Activated CD4-positive, alpha-beta T cell treated with anti-CD3 and anti-CD28 coated beads, Interleukin-2, Interleukin-4, amounts not matched to agents 100 ng/mL and 50 ng/mL, durations not matched to agents 16 hours and 8 hours (primary cell): ENCODE results near the gene CUEDC1.

Source experiments
- DNase-seq: peaks from one replicate; pipeline ENCODE4 v3.0.0-alpha.2; 2020; ENCODE audit warnings: low spot score

CUEDC1 gene

GRCh38 chr17:57915544-57915943, 39.7 kb downstream of the CUEDC1 start:
- DNase-seq = no peak

DNA sequence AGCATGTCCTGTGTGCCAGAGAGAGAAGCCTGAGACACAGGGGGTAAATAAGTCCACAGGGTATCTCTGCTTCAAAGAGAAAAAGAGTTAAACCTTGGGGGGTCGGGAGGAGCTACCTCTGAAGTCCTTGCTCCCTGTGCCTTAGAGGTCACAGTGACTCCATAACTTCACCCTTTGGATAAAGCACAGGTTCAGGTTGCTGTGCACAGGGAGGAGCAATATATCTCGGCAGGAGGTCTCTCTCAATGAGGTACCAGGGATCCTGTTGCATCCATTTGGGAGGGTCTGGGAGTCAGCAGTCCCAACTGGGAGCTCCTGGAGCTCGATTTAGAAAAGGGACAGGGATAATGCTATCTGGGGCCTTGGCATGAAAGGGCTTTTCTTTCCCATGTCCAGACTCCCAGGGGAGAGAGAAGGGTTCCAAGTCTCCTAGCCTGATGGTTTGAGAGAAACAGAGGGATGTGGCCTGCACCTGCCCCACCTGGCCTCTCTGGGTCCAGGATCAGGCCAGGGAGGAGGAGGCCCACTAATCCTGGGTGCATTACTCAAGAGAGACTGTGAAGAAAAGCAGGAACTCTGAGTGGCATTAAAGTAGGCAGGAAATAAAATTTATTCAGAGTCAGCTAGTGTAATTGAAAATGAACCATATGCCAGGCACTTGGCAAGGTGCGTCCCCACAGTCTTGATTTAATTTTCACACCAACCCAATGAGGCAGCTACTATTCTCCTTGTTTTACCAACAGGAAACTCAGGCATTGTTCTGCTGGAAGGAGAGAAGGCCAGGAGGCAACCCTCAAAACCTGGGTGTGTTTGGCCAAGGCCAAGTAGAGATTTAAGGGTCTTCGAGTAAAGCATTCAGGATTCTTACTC, 40.7 kb downstream of the CUEDC1 start:
- DNase-seq = no peak

DNA sequence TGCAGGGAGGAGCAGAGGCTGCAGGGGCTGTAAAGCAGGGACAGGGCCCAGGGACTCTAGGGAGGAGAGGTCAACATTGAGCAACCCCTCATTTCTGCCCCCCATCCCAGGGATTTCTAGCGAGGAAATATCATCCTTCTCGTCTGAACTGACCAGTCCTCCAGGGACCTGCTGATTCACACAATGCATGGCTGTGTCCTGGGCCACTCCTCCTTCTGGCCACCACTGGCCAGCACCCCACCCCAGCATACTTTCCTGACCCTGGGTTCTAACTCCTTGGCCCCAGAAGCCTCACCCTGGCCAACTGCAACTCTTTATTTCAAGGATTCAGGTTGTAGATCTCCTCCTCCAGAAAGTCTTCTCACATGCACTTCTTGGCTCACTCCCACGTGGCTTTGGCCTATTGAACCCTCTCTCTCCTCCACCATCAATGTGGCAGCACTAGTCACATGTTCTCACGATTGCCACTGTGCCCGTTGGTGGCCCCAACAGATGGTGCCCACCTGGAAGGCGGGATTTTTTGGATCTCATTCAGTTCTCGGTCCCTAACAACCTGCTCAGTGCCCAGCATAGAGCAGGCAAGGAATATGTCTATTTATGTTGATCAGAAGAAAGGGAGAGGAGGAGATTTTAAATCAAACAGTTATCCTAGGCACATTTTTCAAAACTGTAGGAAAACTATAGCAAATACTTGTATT, 41.5 kb downstream of the CUEDC1 start:
- no peak for DNase-seq

GRCh38 chr17:57911834-57912673, 43.2 kb downstream of the CUEDC1 start:
- no peak for DNase-seq

DNA sequence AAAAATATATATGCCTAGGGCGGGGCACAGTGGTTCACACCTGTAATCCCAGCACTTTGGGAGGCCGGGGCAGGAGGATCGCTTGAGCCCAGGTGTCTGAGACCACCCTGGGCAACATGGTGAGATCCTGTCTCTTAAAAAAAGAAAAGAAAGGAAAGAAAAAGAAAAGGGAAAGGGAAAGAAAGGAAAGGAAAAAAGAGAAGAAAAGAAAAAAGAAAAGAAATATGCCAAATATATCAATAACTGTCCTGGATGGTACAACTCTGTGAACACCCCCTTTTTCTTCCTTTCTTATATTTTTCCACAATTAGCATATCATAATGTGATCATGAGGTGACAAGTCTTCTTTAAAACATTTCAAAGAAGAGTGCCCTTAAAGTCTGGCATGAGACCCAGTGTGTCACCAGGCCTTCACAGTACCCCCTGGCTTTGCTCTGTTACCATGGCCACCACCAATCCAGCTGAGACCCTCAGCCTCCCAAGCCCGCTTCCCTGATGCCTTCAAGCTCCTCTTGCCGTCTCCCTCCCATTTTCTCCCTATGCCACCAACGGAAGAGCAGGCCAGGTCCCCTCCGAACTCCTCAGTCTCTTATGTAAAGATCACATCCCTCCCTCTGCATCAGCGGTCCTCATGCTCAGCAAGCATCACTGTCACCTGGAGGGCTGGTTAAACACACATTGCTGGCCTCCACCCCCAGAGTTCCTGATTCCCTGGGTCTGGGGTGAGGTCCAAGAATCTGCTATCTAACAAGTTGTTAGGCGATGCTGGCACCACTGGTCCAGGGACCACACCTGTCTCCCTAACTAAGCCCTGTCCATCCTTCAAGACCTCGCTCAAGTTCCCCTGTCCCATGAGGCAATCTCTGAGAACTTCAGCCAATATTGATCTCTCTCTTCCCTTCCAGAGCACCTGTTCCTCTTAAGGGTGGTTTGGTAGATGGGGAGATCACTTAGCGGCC, 44.5 kb downstream of the CUEDC1 start:
- DNase-seq = no peak

DNA sequence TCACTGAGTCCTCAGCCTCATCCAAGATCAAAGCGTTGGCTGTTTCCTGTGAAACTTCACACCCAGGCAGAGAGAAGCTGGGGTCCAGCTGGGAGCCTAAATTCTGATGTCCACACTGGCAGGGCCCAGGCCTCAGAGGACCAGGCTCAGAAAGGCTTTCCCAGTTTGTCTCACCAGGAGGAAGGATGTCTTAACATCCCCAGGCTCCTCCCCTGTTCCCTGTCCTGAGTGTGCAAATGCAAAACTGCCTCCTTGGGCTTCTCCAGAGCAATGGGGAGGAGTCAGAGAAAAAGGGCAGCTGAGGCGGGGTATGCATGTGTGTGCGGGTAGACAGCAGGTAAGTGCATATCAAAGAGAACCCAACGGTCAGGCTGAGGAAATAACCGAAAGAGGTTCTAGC, 45.7 kb downstream of the CUEDC1 start:
- no peak for DNase-seq

- no peak for DNase-seq
Observed at GRCh38 chr17:57908278-57908677, 46.9 kb downstream of the CUEDC1 start.

DNA sequence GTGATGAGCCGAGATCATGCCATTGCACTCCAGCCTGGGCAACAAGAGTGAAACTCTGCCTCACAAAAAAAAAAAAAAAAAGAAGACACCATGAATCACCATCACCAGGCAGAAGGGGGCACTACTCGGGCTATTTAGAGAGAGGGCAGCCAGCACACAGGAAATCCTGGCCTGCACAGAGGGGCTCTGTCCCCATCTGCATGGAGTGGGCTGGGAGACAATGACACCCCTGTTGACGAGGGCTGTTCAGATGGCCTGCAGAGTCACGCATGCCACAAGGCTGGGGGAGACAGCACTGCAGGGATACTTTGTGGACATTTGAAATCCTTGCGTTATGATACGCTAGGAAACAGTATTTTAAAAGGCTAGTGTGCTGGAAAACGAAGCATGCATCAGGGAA, 48.3 kb downstream of the CUEDC1 start:
- DNase-seq = no peak

GRCh38 chr17:57905875-57906455, 49.2 kb downstream of the CUEDC1 start:
- no peak for DNase-seq

GRCh38 chr17:57903961-57904360, 51.3 kb downstream of the CUEDC1 start:
- DNase-seq = no peak

DNA sequence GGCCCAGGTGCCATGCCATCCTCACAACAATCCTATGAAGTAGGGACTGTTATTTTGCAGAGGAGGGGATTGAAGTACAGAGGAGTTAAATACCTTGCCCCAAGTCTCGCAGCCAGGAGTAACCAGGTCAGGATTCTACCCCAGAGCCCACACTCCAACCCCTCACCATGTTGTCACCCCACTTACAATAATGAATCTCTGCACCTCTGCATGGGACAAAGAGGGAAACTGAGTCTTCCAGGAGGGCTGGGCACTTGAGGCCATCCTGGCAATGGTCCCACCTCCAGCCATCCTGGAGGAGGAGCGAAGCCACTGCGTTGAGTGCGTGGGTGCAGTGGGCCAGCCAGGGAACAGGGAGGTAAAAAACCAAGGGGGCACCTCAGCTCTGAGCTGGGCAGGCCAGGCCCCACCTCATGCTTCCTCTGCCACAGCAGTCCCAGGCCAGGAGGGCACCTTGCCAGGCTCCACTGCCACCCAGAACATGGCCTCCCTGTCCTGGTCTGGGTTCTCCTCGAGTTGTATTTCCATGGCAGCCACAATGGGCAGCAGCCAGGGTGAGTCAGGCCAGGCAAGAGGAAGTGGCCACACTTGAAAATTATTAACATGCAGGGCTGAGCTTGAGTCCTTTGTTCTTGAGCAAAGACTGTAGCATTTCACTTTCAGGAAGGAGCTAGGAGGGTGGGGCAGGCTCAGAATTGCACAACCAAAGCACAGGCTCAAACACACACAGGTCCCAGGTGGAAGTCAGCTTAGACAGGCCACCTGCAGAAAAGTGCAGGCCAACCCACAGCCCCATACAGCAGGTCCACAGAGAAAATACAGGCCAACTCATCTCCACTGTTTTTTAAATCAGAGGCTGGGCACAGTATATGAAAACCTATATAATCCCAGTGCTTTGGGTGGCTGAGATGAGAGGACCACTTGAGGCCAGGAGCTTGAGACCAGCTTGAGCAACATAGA, 52.1 kb downstream of the CUEDC1 start:
- DNase-seq = no peak

GRCh38 chr17:57902117-57902799, 53.0 kb downstream of the CUEDC1 start:
- DNase-seq = peak; percentile 17

- DNase-seq = no peak
Observed at GRCh38 chr17:57900991-57901743, 54.0 kb downstream of the CUEDC1 start.

GRCh38 chr17:57899822-57900221, 55.4 kb downstream of the CUEDC1 start:
- DNase-seq = no peak

DNA sequence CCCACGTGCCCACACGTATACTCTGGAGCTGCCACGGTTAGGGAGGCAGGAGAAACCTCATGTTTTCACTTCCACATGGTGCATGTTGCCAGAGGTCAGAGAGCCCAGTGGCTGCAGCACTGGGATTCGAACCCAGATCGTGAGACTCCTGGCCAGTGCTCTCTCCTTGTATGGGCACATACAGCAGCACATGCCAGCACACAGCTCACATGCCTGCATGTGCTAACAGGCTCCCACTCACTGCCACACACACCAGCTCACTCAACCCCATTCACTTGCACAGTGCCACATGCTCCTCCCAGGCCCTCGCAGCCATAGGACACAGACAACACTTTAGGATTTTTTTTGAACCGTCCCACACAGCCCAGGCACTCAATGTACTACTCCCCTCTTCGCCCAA, 55.8 kb downstream of the CUEDC1 start:
- DNase-seq = no peak

- no peak for DNase-seq
Observed at GRCh38 chr17:57898487-57899311, 56.5 kb downstream of the CUEDC1 start.

DNA sequence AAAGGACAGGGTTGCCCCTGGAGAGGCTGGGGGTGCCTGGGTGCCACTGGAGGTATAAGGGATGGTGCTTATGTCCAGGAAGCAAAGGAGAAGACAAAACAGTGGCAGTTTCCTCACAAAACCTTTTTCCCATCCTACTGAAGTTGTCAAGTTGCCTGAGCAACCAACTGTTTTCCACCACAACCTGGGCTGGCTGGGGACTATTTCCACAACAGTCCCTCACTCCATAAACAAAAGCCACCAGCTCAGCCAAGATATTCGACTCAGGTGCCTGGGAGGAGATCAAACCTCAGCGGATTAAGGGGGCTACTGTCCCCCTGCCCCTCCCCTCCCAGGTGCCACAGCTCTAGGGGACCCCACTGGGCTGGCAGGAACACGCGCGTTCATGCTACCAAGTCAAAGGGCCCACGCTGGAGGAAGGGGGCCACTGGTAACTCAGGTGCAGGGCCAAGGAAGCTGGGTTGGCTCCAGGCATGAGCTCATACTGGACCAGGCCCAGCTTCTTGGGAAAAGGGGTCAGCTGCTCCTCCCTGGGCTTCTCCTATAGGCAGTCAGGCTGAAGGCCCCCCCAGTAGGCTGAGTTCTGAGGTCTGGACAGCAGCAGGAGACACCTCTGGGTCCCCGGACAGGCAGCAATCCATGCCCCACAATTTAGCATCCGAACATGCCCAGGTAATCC, 59.7 kb downstream of the CUEDC1 start:
- DNase-seq = no peak
